HG03469 (cell line): ENCODE results near the gene SIAH2.

Experiments
- ATAC-seq: cut with Tn5 transposase; IDR thresholded peaks from one replicate; pipeline ENCODE4 v1.9.1; 2021; ENCODE audit warnings: mild to moderate bottlenecking, moderate library complexity, moderate number of reproducible peaks; ENCODE audit not compliant: unreplicated experiment

SIAH2 gene

DNA sequence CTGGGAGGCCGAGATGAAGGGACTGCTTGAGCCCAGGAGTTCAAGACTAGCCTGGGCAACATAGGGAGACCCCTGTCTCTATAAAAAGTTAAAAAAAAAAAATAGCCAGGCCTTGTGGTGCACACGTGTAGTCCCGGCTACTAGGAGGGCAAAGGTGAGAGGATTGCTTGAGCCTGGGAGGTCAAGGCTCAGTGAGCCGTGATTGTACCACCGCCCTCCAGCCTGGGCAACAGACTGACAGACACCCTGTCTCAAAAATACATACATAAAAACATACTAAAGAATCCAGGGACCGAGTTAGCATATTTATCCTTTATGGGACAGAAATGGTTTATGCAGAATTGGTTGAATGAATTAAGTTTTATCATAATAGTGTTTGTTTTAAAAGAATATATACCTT lies 13.7 kb downstream of the SIAH2 start:
- no peak for ATAC-seq

DNA sequence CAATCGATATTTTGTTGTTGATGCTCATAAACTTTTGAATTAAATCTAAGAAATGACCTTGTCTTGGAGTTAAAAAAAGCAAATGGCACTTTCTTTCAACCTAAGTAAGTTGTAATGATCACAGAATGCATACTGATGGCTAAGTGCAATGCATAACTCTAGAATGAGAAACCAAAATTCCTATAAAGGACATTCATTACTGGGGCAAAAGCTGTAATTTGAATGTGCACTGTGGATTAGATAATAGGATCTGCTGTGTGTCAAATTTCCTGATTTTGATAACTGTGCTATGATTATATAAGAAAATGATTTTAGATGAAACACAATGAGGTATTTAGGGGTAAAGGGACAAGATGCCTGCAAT lies 14.3 kb downstream of the SIAH2 start:
- ATAC-seq: no peak

DNA sequence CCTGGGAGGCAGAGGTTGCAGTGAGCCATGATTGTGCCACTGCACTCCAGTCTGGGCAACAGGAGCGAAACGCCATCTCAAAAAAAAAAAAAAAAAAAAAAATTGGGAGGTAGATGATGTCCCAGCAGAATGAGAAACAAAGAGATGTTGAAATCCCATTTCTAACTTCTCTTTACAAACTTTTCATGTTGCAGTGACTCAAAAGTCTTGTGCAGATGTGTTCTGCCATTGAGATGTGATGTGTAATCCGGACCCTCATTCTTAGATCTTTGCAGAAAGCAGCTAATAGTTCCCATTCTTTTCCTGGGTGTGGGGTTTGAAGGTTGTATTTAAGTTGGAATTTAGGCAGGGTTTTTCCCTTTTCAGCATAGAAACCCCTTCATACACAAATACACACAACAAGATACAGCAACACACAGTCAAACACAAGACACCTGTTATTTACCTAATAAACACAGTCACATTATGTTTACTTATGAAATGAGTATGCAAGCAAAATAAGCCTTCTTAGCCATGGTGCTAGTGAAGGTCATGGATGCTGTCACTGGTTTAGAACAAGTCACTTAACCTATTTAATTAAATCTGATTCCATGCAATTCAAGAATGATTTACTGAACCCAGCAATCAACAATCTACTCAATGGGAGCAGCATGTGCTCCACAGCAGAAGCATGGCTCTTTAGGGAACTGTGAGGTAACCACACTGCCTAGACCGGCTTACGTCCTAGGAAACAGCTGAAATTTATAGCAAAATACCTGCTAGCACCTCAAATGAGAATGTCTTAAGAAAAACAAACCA lies 14.9 kb downstream of the SIAH2 start:
- ATAC-seq: no peak

DNA sequence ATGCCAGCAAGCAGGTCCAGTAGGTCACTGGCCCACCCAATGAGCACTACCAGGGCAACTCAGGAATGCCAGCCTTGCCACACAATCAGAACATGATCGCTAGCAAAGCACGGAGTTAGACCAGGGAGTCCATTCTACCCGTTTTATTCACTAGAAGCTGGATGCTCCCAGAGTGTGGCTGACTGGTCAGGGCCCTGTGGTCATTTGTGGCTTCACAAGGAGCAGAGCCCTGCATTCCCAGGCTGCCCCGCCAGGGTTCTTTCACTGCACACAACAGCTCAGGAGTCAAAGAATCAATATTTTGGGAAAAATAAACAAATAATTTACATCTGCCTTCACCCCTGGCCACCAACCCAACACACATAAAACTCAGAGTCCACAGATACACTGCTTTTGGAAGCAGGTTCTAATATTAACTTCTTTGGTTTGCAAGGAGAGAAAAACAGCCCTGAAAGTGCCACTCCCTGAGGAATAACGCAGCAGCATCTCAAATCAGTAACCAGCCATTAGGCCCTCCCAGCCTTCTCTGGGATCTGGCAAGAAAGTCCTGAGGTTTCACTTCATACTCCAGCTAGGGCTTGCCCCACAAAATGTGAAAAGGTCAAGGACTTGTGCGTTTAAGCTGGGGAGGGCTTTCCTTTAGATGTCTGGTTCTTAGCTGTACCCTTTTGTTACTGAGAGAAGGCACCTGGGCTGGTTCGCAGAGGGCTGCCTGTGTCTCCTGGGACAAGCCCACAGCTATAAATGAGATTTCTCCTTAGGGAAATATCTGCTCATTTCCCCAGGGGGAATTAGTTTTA lies 16.0 kb downstream of the SIAH2 start:
- no peak for ATAC-seq

DNA sequence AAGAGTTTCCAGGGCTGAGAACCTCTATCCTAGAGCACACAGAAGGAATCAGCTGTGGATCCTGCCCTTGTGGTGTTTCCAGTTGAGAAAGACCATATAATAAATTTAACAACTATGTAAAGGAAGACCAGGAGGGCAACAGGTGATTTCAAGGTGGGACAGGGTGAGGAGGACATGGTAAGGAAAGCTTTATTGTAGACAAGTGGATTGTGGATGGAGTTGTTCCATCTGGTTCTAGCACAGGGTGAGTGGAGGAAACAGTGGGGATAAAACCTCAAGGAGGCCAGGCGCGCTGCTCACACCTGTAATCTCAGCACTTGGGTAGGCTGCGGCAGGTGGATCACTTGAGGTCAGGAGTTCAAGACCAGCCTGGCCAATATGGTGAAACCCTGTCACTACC lies 17.1 kb downstream of the SIAH2 start:
- ATAC-seq: no peak

DNA sequence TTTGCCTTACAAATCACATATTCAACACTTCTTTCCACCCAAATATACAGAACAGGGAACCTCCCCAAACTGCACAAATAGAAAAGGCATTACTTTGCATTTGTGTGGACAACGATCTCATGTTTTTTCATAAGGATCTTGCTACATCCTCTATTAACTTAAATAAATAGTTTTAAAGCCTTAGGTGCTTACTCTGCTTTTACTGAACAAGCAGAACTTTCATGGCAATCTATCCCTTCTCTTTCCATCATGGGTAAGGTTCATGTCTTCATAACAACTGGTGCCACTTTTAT lies 18.1 kb downstream of the SIAH2 start:
- ATAC-seq: no peak

DNA sequence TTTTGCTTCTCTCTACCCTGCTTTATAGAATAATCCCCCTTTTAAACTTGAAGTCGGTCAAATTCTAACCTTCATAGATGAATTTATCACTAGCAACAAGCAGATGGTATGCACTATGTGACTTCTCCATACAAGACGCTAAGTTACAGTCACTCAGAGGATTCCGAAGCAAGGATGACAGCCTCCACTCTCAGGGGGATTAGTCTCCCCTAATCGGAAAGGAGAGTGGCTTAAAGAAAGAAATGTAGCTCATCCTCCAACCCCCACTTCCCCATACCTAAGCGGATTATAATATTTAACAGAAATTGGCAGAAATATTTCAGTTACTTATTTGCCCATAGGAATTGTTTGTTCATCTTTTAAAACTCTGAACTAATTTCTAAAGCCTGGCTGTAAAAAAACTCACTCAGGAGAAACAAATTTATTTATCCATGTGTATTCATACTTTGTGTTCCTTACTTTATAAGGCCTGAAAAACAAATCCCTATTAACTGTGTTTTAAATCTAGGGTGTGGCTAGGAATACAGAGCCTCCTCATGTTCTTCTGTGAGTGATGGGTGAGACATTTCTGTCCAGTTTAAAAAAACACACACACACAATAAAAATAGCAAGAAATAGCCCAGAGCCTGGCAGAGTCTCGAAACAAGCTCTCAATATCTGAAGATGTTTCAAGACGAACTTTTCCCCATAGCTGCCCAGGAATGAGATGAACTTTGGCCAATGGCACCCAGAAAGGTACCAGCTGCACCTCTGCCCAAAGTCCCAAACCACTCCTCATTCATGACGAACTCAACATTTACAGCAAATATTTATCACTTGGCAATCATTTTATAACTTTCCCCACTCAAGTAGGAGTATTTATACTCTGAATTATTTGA lies 18.7 kb downstream of the SIAH2 start:
- no peak for ATAC-seq

DNA sequence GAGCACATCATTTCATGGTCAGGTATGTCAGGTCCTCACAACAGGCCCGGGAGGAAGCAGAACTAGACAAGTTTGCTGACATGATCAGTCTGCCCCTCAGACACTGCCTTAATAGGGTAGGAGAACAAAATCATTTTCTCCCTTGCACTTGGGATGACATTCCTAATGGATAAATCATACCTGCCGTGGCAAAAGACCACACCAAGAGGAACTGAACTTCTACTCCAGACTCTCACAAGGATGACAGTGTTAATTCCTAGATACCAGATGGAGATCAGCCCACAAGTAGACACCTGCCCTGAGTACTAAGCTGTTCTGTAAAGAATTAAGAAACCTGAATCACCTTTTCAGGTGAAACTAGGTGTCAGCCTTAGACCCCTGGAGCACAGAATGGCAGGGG lies 19.5 kb downstream of the SIAH2 start:
- ATAC-seq: no peak

DNA sequence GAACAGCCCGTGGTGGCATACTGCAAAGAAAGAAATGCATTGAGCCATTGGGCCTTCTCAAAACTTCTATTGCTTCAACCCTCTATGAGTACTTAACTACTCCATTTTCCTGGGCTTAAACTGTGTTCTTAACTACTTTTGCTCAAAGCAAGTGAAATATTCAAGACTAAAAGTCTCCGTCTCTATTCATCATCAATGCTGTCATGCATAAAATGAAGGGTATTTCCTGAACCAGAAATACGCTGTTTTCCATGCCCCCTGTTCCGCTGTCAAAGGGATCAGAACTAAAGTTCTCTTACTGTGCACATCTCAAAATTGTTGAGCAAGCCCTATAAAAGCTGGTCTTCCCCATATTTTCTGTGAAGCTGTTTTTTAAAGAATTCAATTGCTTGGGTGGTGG lies 20.3 kb downstream of the SIAH2 start:
- no peak for ATAC-seq

DNA sequence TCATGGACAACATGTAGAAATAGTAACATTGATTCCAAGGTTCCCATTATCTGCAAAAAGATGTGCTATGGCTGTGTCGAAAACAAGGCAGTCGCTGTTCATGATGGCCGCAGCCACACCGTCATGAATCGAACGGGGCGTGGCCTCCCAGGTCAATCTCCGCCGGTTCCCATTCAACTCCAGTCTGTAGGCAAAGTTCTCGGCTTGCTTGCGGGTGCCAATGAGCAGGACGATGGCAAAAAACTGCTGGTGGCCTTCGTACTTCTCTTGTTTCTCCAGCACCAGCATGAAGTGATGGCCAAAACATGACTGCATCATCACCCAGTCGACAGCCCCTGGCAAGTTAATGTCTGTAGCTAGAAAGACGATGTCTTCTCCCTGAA lies 20.8 kb downstream of the SIAH2 start:
- ATAC-seq: no peak

DNA sequence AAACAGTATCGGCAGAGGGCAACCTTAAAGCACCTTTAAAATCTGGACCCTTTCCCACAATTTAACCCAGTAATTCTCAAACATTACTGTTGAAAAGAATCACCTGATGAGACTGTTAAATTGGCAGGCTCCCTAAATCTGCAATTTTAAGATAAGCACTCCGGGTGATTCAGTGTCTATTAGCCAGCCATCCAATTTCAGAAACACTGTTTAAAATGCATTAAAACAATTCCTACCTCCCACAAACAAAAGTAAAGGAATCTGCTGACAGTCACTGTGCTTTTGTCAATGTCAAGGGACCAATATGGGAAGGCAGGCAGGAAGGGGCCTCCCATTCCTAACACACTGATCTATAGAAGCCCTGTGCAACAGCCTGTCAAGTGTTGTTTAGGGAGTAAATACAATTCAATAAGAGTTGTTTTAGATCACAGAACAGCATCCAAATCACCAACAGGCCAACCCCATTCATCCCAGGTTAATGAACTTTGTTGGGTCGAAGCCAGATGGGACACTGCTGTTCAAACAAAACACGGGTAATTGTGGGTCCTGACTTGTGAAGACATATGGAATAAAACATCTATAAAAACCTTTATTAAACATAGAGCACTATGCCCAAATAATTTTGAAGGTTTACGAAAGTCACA lies 21.4 kb downstream of the SIAH2 start:
- no peak for ATAC-seq

DNA sequence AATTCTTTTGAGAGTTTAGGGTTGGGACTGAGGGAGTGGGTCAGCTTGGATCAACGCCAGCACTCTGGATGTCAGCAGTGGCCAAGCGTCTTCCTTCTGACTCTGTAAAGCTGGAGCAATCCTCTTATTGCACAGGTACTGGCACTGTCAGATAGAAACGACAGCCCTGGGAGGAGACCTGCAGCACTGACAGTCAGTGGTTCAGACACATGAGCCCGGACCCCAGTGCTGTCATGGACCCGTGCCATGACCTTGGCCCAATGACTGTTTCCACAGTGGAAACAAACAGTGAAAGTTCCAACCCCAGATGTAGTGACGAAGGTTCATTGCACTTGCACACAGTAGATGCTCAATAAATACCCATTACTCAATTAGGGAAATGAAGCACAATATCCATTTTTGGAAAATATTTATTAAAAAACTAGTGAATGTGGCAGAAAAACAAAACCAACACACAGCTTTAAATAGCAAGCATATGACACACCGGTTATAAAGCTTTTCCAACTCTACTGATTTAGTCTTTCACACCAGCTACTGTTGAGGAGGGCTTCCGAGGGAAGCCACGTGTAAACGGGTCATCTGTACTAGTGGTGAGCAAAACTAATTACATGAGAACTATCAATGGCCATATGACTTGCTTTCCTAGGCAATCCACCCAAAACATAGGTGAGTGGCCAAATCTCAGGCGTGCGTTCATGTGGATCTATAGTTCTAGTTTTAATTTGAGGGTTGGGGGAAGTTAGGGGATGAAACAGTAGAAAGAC lies 22.1 kb downstream of the SIAH2 start:
- ATAC-seq: no peak

DNA sequence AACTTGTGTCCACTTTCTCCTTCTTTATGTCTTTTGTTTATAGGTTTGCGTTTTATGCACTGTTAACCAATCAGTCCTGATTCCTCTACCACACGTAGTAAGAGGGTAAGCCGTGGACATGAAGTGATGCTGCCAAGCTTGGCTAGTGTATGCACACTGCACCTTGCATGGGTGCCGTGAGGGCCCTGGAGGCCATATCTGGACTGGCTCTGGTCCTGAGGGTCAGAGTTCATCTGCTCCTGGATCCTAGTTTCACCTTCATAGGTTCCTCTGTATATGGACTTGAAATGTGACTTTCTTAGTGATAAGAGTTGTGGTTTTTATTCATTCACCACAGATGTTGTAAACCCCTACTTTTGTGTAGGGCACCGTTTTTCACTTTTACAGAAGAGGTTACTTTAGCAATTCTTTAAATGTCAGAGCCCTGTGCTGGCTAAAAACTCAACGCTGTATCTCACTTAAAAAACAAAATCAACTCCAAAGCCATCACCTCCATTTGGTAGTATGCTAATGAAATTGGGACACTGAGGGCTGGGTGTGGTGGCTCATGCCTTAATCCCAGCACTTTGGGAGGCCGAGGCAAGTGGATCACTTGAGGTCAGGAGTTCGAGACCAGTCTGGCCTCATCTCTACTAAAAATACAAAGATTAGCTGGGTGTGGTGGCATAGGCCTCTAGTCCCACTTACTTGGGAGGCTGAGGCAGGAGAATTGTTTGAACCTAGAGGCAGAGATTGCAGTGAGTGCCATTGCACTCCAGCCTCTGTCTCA lies 22.9 kb downstream of the SIAH2 start:
- no peak for ATAC-seq

DNA sequence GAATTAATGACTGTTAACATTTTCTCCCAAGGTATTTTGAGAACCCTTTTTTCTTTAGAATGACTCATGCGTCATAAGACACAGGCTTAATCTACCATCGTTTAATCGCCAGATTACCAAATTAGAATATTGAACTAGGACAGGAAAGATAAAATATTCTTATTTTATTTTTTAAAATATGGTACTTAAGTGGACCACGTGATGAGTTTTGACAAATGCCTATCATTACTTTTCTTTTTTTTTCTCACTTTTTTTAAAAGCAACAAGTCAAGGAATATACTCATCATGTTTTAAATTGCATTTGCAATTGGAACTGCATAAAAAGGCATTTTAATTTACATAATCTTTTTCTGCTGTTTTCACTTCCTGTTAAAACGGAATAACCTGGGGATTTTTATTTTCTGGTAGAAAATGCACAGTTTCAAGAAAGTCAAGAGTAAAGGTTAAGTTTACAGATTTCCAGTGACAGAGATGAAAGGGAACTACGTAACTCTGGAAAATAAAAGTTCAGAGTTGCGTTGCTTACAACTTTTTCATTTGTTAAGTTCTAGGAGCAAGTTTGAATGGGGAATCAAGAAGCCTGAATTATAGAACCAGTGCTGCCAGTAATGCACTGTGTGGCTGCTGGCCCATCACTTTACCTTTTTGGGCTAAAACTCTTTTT lies 23.6 kb downstream of the SIAH2 start:
- ATAC-seq: no peak

DNA sequence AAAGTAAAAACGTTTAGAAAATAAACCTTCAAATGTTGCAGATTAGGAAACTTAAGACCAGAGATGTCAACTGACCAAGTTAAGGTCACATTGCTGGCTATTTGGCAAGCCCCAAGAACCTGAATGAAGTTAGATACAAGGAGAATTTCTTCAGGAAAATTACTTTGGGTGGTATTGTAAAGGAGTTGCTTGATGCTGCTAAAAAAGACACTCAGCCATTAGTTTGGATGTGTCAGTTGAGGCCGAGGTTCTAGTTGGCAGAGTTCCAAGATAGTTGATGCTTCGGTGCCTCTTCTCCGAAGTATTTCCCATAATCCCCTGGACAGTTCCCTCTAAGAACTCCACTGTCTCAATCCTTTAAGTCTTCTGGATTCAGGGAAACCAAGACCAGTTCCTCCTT lies 24.3 kb downstream of the SIAH2 start:
- no peak for ATAC-seq

DNA sequence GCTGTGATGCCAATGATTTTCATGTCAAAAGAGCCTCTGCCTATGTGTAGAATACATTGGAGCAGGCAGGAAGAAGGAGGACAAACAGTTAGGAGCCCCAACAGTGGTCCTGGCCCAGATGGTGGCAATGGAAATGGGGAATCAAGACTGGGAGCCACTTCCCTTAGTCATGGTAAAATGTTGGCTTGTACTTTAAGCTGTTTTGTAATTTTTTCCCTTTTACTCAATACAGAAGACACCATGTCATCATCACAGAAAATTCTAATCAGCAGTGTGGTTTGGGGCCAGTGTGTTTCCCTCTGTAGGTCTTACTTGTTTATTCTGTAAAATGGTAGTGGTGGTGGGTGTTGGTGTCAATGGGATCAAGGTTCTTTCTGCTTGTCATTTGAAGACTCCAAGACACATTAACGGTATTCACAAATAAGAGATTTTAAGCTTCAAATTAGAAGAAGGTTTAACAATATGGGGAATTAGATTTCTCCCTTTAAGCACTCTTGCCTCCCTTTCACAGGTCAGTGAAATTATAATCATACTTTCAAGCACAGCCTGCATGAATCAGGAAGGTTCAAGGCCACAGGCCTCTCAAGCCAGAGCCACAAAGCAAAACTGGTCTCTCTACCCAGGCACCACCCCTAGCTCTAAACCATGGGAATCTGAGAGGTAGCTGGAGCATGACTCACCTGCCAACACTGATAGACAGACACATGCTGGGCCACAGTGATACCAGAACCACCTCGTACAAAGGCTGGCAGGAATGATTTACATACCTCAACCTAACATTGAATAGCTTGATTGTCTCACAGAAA lies 24.9 kb downstream of the SIAH2 start:
- ATAC-seq: peak; percentile 38

DNA sequence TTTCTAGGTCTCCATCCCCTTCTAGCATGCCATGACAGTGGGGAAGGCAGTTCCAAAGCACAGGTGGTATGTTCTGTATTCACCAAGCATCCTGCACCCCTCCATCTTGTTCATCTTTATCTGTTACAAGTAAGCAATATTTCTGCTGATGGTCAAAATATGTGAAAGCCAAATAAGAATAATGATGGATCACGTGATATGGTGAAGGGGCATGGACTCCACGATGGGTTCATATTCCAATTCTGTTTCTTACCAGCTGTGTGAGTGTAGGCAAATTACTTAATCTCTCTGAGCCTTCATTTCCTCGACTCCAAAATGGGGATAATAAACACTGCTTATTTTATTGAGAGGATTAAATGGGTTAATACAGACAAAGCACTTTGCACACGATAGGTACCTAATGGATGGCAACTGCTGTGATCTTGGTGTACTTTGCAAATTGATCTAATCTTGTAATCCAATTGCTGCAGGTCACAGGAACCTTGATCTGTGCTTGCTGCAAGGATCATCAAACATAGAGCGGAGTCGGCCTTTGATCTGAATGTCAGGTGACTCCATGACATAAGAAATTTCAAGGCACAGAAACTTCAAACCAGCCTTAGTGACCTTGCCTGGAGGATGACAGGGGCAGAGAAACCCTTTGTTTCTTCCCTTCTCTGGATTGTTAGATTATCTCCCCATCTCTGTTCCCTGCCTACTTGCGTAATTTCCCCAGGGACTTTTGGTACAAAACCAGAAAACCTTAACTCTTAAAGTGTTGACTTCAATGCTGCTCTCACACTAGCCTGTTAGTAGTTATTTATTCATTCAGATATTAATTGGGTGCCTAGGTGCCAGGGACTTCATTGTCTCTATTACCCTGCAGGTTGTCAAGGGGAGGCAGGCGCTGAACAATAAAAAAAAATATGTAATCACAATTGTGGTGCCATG lies 25.8 kb downstream of the SIAH2 start:
- no peak for ATAC-seq
